GM12801 (cell line): ENCODE measurements around the gene RAB43.

ENCODE experiments used
- TF ChIP-seq, protein P1 (sequence below): IDR thresholded peaks from one replicate; pipeline ENCODE4 v1.5.1; 2011; ENCODE audit warnings: control low read depth; ENCODE audit not compliant: insufficient read length; ENCODE audit errors: extremely low read depth

The RAB43 gene

DNA sequence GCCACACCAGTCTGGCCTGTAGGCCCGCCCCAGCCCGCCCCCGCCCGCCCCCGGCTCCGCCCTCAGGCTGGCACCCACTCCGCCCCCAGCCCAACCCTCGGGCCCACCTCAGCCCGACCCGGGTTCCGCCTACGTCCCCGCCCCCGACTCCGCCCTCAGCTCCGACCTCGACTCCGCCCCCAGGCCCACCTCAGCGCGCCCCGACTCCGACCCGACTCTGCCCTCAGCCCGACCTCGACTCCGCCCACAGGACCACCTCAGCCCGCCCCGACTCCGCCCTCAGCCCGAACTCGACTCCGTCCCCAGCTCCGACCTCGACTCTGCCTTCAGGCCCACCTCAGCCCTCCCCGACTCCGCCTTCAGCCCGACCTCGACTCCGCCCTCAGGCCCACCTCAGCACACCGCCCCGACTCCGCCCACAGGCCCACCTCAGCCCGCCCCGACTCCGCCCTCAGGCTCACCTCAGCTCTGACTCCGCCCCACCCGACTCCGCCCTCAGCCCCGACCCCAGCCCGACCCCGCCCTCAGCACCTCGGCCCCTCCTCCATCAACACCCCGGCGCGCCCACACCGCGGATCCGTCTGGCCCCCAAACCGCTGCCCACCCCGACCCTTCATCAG, at the start of gene RAB43:
Gene RAB43 (minus strand): TSS at position 13 of the 620 bp plus-strand sequence. CDS start 315 bp downstream, outside the sequence.
- TF ChIP-seq, protein P1, sequence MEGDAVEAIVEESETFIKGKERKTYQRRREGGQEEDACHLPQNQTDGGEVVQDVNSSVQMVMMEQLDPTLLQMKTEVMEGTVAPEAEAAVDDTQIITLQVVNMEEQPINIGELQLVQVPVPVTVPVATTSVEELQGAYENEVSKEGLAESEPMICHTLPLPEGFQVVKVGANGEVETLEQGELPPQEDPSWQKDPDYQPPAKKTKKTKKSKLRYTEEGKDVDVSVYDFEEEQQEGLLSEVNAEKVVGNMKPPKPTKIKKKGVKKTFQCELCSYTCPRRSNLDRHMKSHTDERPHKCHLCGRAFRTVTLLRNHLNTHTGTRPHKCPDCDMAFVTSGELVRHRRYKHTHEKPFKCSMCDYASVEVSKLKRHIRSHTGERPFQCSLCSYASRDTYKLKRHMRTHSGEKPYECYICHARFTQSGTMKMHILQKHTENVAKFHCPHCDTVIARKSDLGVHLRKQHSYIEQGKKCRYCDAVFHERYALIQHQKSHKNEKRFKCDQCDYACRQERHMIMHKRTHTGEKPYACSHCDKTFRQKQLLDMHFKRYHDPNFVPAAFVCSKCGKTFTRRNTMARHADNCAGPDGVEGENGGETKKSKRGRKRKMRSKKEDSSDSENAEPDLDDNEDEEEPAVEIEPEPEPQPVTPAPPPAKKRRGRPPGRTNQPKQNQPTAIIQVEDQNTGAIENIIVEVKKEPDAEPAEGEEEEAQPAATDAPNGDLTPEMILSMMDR, result no peak

- TF ChIP-seq, protein P1, result no peak
Measured at GRCh38 chr3:129166579-129167332, 45.2 kb upstream of the RAB43 start.

DNA sequence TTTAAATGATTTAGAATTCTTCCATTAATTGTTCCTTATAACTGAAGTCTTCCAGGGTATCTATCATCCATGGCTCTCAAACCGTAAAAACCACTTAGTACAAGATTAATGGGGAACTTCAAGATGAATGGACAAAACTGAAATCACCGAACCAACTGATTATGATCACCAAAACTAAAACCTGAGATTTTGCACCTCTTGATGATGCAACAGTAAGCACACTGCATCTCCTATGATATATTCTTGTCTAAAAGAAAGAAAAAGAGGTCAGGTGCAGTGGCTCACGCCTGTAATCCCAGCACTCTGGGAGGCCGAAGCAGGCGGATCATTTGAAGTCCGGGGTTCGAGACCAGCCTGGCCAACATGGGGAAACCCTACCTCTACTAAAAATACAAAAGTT, 42.9 kb upstream of the RAB43 start:
- TF ChIP-seq, protein P1, result no peak

DNA sequence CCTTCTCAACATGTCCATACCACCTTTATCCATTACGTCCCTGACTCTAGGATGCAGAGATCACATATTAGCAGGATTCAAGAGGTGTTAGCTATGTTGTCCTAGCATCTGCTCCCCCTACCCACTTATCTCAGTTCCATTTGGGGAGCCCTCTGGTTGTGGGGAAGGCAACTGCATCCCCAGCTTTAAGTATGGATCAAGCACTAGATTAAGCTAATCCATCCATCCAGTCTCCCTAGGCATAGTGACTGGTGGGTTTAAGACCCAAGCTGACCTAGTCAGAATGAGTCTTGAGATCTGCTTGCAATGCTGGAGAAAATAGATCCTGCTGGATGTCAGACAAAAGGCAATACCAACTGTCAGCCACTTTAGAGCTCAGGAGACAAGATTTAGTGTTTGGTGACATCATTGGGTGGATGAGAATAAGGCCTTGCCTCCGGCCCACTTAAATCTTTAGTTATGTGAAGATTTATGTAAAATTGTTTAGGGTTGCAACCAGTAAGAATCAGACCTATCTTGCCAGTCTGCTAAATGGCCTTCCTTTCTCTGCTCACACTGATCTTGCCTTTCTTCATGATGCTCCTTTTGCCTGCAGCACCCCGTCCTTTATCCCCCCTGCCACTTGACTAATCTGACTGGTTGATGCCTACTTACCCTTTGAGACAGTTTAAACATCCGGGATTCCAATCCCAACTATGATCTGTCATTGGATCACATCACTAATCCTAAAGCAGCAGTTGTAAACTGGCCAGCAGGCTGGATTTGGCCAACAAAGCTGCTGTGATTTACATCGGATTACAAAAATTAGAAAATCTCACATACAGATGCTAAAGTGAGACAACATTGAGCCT, 41.4 kb upstream of the RAB43 start:
- TF ChIP-seq, protein P1, result no peak

DNA sequence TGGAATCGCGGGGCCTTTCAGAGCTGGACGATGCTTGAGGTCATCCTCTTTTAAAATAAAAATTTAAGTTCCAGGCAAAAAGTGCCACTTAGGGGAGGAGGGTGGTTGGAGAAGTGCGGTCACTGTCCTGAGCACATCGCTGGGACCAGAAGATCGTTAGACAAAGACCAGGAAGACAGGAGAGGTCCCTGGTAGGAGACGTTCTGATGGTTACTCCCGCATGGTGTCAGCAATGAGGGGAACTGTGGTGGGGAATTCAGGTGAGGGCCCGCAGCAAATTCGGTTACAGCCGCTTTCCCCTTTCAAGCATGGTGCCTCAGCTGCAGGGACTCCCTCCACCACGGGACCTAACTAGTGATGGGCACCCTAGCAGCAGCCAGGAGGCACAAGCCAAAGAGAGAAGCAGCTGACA, 40.3 kb upstream of the RAB43 start:
- TF ChIP-seq, protein P1, result no peak

GRCh38 chr3:129160891-129161859, 39.6 kb upstream of the RAB43 start, which contains the start of gene ISY1:
Gene ISY1 (minus strand): TSS chr3:129161063. CDS start chr3:129160975, 88 bp downstream.
- TF ChIP-seq, protein P1, result peak; percentile 20
